GM20000 (cell line): ENCODE results near the gene TECR.

Experiments used
- DNase-seq: peaks from one replicate; pipeline ENCODE4 v3.0.0; 2012; ENCODE audit warnings: low spot score
- TF ChIP-seq, protein P1 (sequence below): IDR thresholded peaks from 2 replicates; pipeline ENCODE4 v1.5.1; 2012; ENCODE audit warnings: mild to moderate bottlenecking, control low read depth; ENCODE audit errors: extremely low read depth, missing control alignments

The TECR gene

GRCh38 chr19:14512406-14512961, 16.9 kb upstream of the TECR start:
- no peak for DNase-seq
- TF ChIP-seq, protein P1, sequence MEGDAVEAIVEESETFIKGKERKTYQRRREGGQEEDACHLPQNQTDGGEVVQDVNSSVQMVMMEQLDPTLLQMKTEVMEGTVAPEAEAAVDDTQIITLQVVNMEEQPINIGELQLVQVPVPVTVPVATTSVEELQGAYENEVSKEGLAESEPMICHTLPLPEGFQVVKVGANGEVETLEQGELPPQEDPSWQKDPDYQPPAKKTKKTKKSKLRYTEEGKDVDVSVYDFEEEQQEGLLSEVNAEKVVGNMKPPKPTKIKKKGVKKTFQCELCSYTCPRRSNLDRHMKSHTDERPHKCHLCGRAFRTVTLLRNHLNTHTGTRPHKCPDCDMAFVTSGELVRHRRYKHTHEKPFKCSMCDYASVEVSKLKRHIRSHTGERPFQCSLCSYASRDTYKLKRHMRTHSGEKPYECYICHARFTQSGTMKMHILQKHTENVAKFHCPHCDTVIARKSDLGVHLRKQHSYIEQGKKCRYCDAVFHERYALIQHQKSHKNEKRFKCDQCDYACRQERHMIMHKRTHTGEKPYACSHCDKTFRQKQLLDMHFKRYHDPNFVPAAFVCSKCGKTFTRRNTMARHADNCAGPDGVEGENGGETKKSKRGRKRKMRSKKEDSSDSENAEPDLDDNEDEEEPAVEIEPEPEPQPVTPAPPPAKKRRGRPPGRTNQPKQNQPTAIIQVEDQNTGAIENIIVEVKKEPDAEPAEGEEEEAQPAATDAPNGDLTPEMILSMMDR = no peak

- TF ChIP-seq, protein P1 = no peak
- DNase-seq = no peak
Measured at GRCh38 chr19:14514215-14514863, 15.1 kb upstream of the TECR start.

- TF ChIP-seq, protein P1 = no peak
- no peak for DNase-seq
Measured at GRCh38 chr19:14515501-14516047, 13.8 kb upstream of the TECR start.

DNA sequence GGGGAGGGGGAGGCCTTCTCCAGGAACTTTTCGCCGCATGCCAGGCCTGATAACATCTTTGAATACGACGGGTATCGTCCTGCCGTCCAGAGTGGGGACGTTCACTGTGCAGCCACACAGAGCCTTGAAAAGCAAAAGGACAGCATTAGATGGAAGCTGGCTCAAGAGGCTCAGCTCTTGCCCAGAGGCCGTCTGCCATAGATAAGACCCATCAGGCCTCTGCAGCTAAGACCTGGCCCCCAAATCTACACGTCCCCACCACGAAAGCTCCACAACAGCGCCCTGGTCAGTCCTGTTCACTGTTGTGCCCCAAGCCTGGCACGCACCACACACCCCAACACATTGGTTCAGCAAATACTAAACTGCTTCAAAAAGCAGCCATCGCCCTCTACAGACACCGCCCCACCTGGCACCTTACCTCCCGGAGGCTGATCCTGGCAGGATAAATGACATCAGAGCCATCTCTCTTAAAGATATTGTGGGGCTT, 13.3 kb upstream of the TECR start:
- DNase-seq = no peak
- TF ChIP-seq, protein P1 = no peak

DNA sequence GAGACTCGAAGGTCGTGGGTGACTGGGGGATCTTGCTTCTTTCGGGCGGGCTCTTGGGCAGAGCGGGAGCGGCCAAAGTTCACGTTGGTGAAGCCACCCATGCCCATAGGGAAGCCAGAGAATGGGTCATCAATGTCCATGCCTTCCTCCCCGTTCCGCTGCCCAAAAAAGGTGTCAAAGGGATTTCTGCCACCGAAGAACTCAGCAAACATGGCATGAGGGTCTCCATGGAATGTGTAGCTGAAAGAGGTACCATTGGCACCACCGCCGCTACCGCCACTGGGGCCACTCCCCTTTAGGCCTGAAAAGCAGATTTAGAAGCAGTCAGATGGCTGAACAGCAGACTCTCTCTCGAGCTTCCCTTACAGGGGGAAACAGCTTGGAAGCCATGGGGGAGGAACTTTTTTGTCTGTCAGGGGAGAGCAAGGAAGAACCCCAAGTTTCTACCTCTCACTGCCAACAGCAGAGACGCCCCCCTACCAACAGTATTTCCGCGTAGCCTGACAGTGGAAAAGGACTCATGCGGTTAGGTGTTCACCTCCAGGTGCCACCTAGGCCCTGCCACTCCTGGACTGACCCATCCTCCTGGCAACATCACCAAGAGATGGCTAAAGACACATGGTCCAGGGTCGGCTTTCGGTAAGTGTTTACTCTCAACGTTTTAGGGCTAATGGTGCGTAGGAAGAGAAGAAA, 12.5 kb upstream of the TECR start:
- DNase-seq = no peak
- TF ChIP-seq, protein P1 = no peak

GRCh38 chr19:14517446-14517839, 12.0 kb upstream of the TECR start:
- TF ChIP-seq, protein P1 = peak; percentile 1
- no peak for DNase-seq
